Measurements from ENCODE around the gene ASB2.

DNA sequence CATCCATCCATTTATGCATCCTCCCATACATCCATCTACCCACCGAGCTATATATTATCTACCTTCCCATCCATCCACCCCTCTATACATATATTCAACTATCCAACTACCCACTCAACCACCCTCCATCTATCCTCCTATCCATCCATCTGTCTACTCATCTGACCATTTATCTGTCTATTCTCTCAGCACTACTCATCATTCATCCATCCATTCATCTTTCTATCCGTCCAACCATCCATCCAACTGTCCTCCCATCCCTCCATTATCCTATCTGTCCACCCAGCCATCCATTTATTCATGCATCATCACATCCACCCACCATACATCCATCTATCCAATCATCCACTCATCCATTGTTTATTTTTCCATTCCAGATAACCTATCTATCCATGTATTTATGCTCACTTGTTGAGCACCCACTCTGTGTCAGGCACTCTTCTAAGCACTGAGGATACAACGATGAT is 11.5 kb downstream of the ASB2 start:
- TF ChIP-seq, protein P1, sequence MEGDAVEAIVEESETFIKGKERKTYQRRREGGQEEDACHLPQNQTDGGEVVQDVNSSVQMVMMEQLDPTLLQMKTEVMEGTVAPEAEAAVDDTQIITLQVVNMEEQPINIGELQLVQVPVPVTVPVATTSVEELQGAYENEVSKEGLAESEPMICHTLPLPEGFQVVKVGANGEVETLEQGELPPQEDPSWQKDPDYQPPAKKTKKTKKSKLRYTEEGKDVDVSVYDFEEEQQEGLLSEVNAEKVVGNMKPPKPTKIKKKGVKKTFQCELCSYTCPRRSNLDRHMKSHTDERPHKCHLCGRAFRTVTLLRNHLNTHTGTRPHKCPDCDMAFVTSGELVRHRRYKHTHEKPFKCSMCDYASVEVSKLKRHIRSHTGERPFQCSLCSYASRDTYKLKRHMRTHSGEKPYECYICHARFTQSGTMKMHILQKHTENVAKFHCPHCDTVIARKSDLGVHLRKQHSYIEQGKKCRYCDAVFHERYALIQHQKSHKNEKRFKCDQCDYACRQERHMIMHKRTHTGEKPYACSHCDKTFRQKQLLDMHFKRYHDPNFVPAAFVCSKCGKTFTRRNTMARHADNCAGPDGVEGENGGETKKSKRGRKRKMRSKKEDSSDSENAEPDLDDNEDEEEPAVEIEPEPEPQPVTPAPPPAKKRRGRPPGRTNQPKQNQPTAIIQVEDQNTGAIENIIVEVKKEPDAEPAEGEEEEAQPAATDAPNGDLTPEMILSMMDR (conservative IDR thresholded peaks at IDR 0.05; ENCODE audit: low read depth, low read length): no peak
- no peak for TF ChIP-seq EZH2 (IDR thresholded peaks at IDR 0.05; ENCODE audit: borderline replicate concordance, low read depth, low read length, poor library complexity, severe bottlenecking)

Data from A673 (cell line).